GM12872 (cell line): Measurements from ENCODE around the gene SND1.

Source experiments
- TF ChIP-seq, protein P1 (sequence below): IDR thresholded peaks from 3 replicates; pipeline ENCODE4 v1.5.1; 2011; ENCODE audit warnings: low read depth, mild to moderate bottlenecking, low read length, moderate library complexity; ENCODE audit not compliant: insufficient read depth

The SND1 gene

GRCh38 chr7:127877951-127878350, 226.0 kb downstream of the SND1 start:
- TF ChIP-seq, protein P1, sequence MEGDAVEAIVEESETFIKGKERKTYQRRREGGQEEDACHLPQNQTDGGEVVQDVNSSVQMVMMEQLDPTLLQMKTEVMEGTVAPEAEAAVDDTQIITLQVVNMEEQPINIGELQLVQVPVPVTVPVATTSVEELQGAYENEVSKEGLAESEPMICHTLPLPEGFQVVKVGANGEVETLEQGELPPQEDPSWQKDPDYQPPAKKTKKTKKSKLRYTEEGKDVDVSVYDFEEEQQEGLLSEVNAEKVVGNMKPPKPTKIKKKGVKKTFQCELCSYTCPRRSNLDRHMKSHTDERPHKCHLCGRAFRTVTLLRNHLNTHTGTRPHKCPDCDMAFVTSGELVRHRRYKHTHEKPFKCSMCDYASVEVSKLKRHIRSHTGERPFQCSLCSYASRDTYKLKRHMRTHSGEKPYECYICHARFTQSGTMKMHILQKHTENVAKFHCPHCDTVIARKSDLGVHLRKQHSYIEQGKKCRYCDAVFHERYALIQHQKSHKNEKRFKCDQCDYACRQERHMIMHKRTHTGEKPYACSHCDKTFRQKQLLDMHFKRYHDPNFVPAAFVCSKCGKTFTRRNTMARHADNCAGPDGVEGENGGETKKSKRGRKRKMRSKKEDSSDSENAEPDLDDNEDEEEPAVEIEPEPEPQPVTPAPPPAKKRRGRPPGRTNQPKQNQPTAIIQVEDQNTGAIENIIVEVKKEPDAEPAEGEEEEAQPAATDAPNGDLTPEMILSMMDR = no peak

DNA sequence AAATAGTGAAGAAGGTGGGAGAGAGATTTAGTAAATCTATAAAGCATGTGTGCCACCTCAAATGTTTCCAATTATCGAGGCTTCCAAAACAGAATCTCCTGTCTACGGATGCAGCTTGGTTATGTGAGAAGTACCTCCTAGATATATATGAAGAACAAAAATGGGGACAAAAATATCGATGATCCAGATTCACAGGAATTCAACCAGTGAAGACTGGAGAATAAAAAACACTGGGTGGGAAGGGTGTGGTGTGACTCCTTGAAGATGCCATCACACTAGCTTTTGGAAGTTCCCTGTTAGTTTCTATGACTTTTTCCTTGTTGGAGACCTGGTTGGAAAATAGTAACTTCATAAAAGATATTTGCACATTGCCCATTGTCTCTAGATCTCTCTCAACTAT, 226.8 kb downstream of the SND1 start:
- TF ChIP-seq, protein P1 = no peak

DNA sequence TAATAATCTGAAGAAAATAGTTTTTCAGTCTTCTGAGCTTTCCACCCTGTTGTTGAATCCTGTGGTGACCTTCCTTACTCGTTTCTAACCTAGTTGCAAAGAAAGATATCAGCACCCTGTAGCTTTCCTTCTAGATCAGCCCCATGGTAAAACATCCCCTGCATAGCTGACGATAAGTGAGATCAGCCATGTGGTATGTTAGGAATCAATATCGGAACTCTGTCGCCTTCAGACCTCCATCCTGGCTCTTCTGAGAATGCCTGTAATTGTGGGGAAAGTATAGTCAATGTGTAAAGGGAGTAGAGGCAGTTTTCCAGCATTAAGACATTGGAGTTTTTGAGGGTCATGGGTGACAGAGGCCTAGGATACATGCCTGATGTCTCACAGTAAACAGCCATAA, 227.4 kb downstream of the SND1 start:
- TF ChIP-seq, protein P1 = no peak

GRCh38 chr7:127879942-127880341, 227.9 kb downstream of the SND1 start:
- TF ChIP-seq, protein P1 = no peak

DNA sequence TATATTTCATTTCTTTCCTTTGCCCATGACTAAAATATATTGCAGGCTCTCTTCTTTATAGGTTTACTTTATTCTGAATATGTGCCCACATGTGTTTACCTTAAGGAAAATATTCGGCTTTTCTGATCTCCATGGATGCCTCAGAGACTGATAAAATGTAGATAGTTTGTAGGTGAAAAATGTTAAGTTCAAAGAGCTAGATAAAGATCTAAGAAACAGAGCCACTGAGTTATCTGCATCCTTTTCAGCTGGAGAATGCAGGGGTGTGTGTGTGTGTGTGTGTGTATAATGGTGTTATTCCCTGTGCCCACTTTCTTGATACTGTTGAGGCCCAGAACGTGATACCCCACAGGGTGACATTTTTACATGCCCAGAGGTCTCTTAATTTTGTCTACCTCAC, 228.5 kb downstream of the SND1 start:
- TF ChIP-seq, protein P1 = no peak

DNA sequence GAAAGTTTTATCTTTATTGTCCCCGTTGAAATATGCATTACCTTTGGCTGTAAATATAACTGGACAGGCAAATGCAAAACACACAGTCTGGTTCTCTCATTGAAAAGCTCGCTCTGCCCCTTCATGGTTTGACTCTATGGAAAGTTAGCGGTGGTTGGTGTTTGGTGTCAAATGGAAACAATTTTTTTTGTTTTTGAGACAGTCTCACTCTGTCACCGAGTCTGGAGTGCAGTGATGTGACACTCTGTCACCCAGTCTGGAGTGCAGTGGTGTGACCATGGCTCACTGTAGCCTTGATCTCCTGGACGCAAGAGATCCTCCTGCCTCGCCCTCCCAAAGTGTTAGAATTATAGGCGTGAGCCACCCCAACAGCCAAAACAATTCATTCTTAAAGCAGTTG, 229.6 kb downstream of the SND1 start:
- TF ChIP-seq, protein P1 = no peak

DNA sequence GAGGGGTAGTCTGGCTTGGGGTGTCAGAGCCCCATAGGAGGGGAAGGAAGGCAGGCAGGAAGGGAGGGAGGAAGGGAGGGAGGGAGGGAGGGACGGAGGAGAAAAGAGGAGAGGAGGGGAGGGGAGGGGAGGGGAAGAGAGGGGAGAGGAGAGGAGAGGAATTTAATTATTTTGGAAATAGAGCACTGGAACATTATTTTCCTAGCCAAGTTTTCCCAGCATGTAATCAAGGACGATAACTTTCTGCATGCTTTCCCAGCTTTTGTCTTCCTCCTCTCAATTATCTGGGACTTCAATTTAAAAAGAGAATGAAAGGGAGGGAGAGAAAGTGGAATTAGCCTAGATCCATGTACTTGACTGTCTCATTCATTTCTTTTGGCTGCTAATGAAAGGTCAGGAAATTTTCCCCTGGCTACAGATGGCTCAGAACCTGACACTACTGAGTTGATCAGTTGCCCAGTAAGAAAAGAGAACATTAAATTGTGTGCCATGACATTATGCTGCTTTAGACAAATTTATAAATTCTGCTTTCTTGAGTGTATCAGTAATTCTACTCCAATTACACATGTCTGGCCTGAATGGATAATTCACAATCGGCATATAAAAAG, 230.4 kb downstream of the SND1 start:
- TF ChIP-seq, protein P1 = no peak
